ENCODE results near the gene TMPRSS6. TPM values are rescaled to one million over a fixed set of nuclear protein-coding genes. Genes with fewer than 3 reads are reported as not detected.

TMPRSS6 gene
- total RNA-seq, 1 donor = not detected

- Histone ChIP-seq H3K4me1 (ENCODE audit: insufficient read depth, low read length) (peaks cover 7% of the 10 kb centered on the region), H3K4me2 (ENCODE audit: insufficient read depth, low read length) (no peak overlapping the region), H3K9me3 (ENCODE audit: low read depth, low read length) (no peaks in the 10 kb centered on the region), H2AFZ (ENCODE audit: low read length) (no peak overlapping the region), H3K79me2 (ENCODE audit: insufficient read depth, low read length) (no peaks in the 10 kb centered on the region), H3K4me3 (ENCODE audit: insufficient read depth, low read length) (no peak overlapping the region), H3K36me3 (ENCODE audit: insufficient read depth, low read length) (peaks cover 16% of the 10 kb centered on the region), H4K20me1 (ENCODE audit: insufficient read depth, low read length) (peaks cover 3% of the 10 kb centered on the region), H3K27ac (ENCODE audit: low read depth, low read length) (no peak overlapping the region), H3K27me3 (ENCODE audit: insufficient read depth, low read length) (peaks cover 3% of the 10 kb centered on the region)
- peak; percentile 60 for DNase-seq (ENCODE audit: insufficient read length, low spot score, missing footprints)
- no peak for TF ChIP-seq CTCF (IDR thresholded peaks at IDR 0.05; ENCODE audit: extremely low read depth, low read depth, low read length)
Measured at GRCh38 chr22:37030560-37031281, 78.8 kb downstream of the TMPRSS6 start.

GRCh38 chr22:37028692-37029674, 80.5 kb downstream of the TMPRSS6 start:
- peak; percentile 38 for DNase-seq (ENCODE audit: insufficient read length, low spot score, missing footprints)
- TF ChIP-seq CTCF (IDR thresholded peaks at IDR 0.05; ENCODE audit: extremely low read depth, low read depth, low read length) = no peak
- Histone ChIP-seq H3K27me3 (ENCODE audit: insufficient read depth, low read length) (no peaks in the 10 kb centered on the region), H4K20me1 (ENCODE audit: insufficient read depth, low read length) (peaks cover 3% of the 10 kb centered on the region), H2AFZ (ENCODE audit: low read length) (no peak overlapping the region), H3K4me2 (ENCODE audit: insufficient read depth, low read length) (no peak overlapping the region), H3K36me3 (ENCODE audit: insufficient read depth, low read length) (peaks cover 24% of the 10 kb centered on the region), H3K9me3 (ENCODE audit: low read depth, low read length) (no peaks in the 10 kb centered on the region), H3K79me2 (ENCODE audit: insufficient read depth, low read length) (no peaks in the 10 kb centered on the region), H3K4me1 (ENCODE audit: insufficient read depth, low read length) (peaks cover 7% of the 10 kb centered on the region), H3K27ac (ENCODE audit: low read depth, low read length) (no peak overlapping the region), H3K4me3 (ENCODE audit: insufficient read depth, low read length) (no peak overlapping the region)

GRCh38 chr22:37027556-37027955, 82.0 kb downstream of the TMPRSS6 start:
- H3K4me3 ChIP-seq (ENCODE audit: insufficient read depth, low read length) = no peak overlapping the region
- H3K36me3 ChIP-seq (ENCODE audit: insufficient read depth, low read length) = peaks cover 24% of the 10 kb centered on the region
- H3K4me1 ChIP-seq (ENCODE audit: insufficient read depth, low read length) = peaks cover 2% of the 10 kb centered on the region

More at GRCh38 chr22:37027556-37027955, 82.0 kb downstream of the TMPRSS6 start:
- Histone ChIP-seq H3K9me3 (ENCODE audit: low read depth, low read length) (no peaks in the 10 kb centered on the region), H3K4me2 (ENCODE audit: insufficient read depth, low read length) (no peak overlapping the region), H2AFZ (ENCODE audit: low read length) (no peak overlapping the region), H3K27ac (ENCODE audit: low read depth, low read length) (no peak overlapping the region), H4K20me1 (ENCODE audit: insufficient read depth, low read length) (peaks cover 8% of the 10 kb centered on the region), H3K27me3 (ENCODE audit: insufficient read depth, low read length) (no peaks in the 10 kb centered on the region), H3K79me2 (ENCODE audit: insufficient read depth, low read length) (no peaks in the 10 kb centered on the region)
- no peak for TF ChIP-seq CTCF (IDR thresholded peaks at IDR 0.05; ENCODE audit: extremely low read depth, low read depth, low read length)
- DNase-seq (ENCODE audit: insufficient read length, low spot score, missing footprints) = peak; percentile 30
